H9 (cell line): Measurements from ENCODE around the gene SDF2. TPM values are rescaled to one million over a fixed set of nuclear protein-coding genes. Genes with fewer than 3 reads are reported as not detected.

Experiments used
- DNase-seq: peaks from one replicate; pipeline ENCODE4 v3.0.0-alpha.2; 2017
- H2AFZ ChIP-seq: one replicate; pipeline ENCODE4 v1.6.1; 2013; ENCODE audit warnings: mild to moderate bottlenecking, low read length, control low read depth, moderate library complexity
- H2AK5ac ChIP-seq: 2 replicates; pipeline ENCODE4 v1.6.1; 2013; ENCODE audit warnings: low read length, control low read depth, mixed read lengths; ENCODE audit not compliant: insufficient read length
- H2BK120ac ChIP-seq: one replicate; pipeline ENCODE4 v1.6.1; 2013; ENCODE audit warnings: low read depth, mild to moderate bottlenecking, low read length, control low read depth, inconsistent platforms; ENCODE audit not compliant: poor library complexity, severe bottlenecking
- H2BK12ac ChIP-seq: 2 replicates; pipeline ENCODE4 v1.6.1; 2013; ENCODE audit warnings: low read length, control low read depth, mixed read lengths, low read depth; ENCODE audit not compliant: insufficient read length
- H2BK15ac ChIP-seq: 2 replicates; pipeline ENCODE4 v1.6.1; 2013; ENCODE audit warnings: low read depth, low read length, control low read depth
- H2BK20ac ChIP-seq: one replicate; pipeline ENCODE4 v1.6.1; 2013; ENCODE audit warnings: low read depth, mild to moderate bottlenecking, low read length, control low read depth, inconsistent platforms; ENCODE audit not compliant: poor library complexity, severe bottlenecking
- H2BK5ac ChIP-seq: 2 replicates; pipeline ENCODE4 v1.6.1; 2013; ENCODE audit warnings: low read length, control low read depth, mixed read lengths; ENCODE audit not compliant: insufficient read length
- H3K14ac ChIP-seq: 2 replicates; pipeline ENCODE4 v1.6.1; 2013; ENCODE audit warnings: low read length, control low read depth; ENCODE audit not compliant: insufficient read depth
- H3K18ac ChIP-seq: 2 replicates; pipeline ENCODE4 v1.6.1; 2013; ENCODE audit warnings: low read depth, mild to moderate bottlenecking, mixed read lengths, low read length, control low read depth; ENCODE audit not compliant: insufficient read length
- H3K23ac ChIP-seq: 2 replicates; pipeline ENCODE4 v1.6.1; 2013; ENCODE audit warnings: low read length, control low read depth, mixed read lengths, low read depth; ENCODE audit not compliant: insufficient read length
- H3K23me2 ChIP-seq: 2 replicates; pipeline ENCODE4 v1.6.1; 2013; ENCODE audit warnings: low read depth, mild to moderate bottlenecking, mixed read lengths, low read length, control low read depth; ENCODE audit not compliant: insufficient read length, poor library complexity, severe bottlenecking
- H3K27ac ChIP-seq: 2 replicates; pipeline ENCODE4 v1.5.1; 2013; ENCODE audit warnings: low read length, control low read depth, mixed read lengths, low read depth; ENCODE audit not compliant: insufficient read length
- H3K27me3 ChIP-seq: 2 replicates; pipeline ENCODE4 v1.6.1; 2013; ENCODE audit warnings: low read length, control low read depth, inconsistent platforms; ENCODE audit not compliant: insufficient read depth
- H3K4ac ChIP-seq: 2 replicates; pipeline ENCODE4 v1.6.1; 2013; ENCODE audit warnings: low read depth, mild to moderate bottlenecking, control low read depth, inconsistent platforms, low read length, moderate library complexity
- H3K4me1 ChIP-seq: 2 replicates; pipeline ENCODE4 v1.6.1; 2013; ENCODE audit warnings: low read length, control low read depth, inconsistent platforms; ENCODE audit not compliant: insufficient read depth
- H3K4me2 ChIP-seq: 2 replicates; pipeline ENCODE4 v1.6.1; 2013; ENCODE audit warnings: low read length, control low read depth, mixed read lengths; ENCODE audit not compliant: insufficient read length, insufficient read depth
- H3K56ac ChIP-seq: 2 replicates; pipeline ENCODE4 v1.6.1; 2013; ENCODE audit warnings: low read depth, mild to moderate bottlenecking, mixed read lengths, low read length, control low read depth; ENCODE audit not compliant: insufficient read length
- H3K79me1 ChIP-seq: 2 replicates; pipeline ENCODE4 v1.6.1; 2013; ENCODE audit warnings: low read depth, mild to moderate bottlenecking, moderate library complexity, low read length, control low read depth, inconsistent platforms; ENCODE audit not compliant: insufficient read depth, poor library complexity, severe bottlenecking
- H3K79me2 ChIP-seq: 2 replicates; pipeline ENCODE4 v1.6.1; 2013; ENCODE audit warnings: low read length, control low read depth, inconsistent platforms; ENCODE audit not compliant: insufficient read depth
- H3K9ac ChIP-seq: 2 replicates; pipeline ENCODE4 v1.6.1; 2013; ENCODE audit warnings: low read length, control low read depth, mixed read lengths; ENCODE audit not compliant: insufficient read length; ENCODE audit errors: extremely low read depth
- H3K9me3 ChIP-seq: one replicate; pipeline ENCODE4 v1.6.1; 2013; ENCODE audit warnings: low read depth, low read length, inconsistent platforms; ENCODE audit not compliant: control insufficient read depth
- H3T11ph ChIP-seq: one replicate; pipeline ENCODE4 v1.6.1; 2013; ENCODE audit warnings: mild to moderate bottlenecking, low read length, control low read depth, inconsistent platforms
- H4K20me1 ChIP-seq: one replicate; pipeline ENCODE4 v1.6.1; 2013; ENCODE audit not compliant: control insufficient read depth, insufficient read length, insufficient read depth
- H4K5ac ChIP-seq: 2 replicates; pipeline ENCODE4 v1.6.1; 2013; ENCODE audit warnings: low read depth, mild to moderate bottlenecking, mixed read lengths, low read length, control low read depth; ENCODE audit not compliant: insufficient read length
- H4K8ac ChIP-seq: replicated peaks from 2 replicates; pipeline ENCODE4 v1.6.1; 2013; ENCODE audit warnings: low read length, control low read depth, mixed read lengths, low read depth; ENCODE audit not compliant: insufficient read length
- H4K91ac ChIP-seq: 2 replicates; pipeline ENCODE4 v1.6.1; 2013; ENCODE audit warnings: low read depth, mild to moderate bottlenecking, moderate library complexity, mixed read lengths, low read length, control low read depth; ENCODE audit not compliant: insufficient read length
- H3K27ac Mint-ChIP-seq, 3 experiments: 2 replicates in 2 of 3; 3 replicates in 1 of 3; pipeline ENCODE4 v1.8.0; 2020 to 2021; ENCODE audit warnings: mixed read lengths in 3 of 3, mild to moderate bottlenecking in 1 of 3, moderate library complexity in 1 of 3
- H3K27me3 Mint-ChIP-seq: 2 replicates; pipeline ENCODE4 v1.8.0; 2021; ENCODE audit warnings: low read depth, mild to moderate bottlenecking, moderate library complexity, mixed read lengths
- H3K36me3 Mint-ChIP-seq, 3 experiments: 2 replicates in 2 of 3; 3 replicates in 1 of 3; pipeline ENCODE4 v1.8.0; 2020 to 2021; ENCODE audit warnings: low read depth in 3 of 3, mixed read lengths in 3 of 3; ENCODE audit not compliant: insufficient read depth in 1 of 3
- H3K4me1 Mint-ChIP-seq, 2 experiments: 2 replicates each; pipeline ENCODE4 v1.8.0; 2020; ENCODE audit warnings: mixed read lengths in 2 of 2
- H3K4me3 Mint-ChIP-seq, 2 experiments: 2 replicates in 1 of 2; 3 replicates in 1 of 2; pipeline ENCODE4 v1.8.0; 2020 to 2021; ENCODE audit warnings: mild to moderate bottlenecking in 2 of 2, mixed read lengths in 2 of 2, moderate library complexity in 1 of 2
- H3K9me3 Mint-ChIP-seq, 2 experiments: 2 replicates in 1 of 2; 3 replicates in 1 of 2; pipeline ENCODE4 v1.8.0; 2020; ENCODE audit warnings: mild to moderate bottlenecking in 2 of 2, mixed read lengths in 2 of 2, moderate library complexity in 1 of 2
- CTCF ChIP-seq: fragments of 200-600 bp; sonication (generic); conservative IDR thresholded peaks from 3 replicates; pipeline ENCODE4 v1.8.0; 2021; ENCODE audit warnings: antibody characterized with exemption, mild to moderate bottlenecking
- WGBS: extraction: QIAGEN DNeasy Blood & Tissue Kit; methylation state at CpG from one replicate; pipeline ENCODE4 v1.1.7; 2013; ENCODE audit warnings: missing lambda C conversion rate, low lambda C conversion rate, mixed read lengths; ENCODE audit not compliant: insufficient read length; ENCODE audit errors: extremely low coverage; 5-methylcytosine and 5-hydroxymethylcytosine counted together
- total RNA-seq: library from RNA; stranded (reverse); gene quantifications from 2 replicates; pipeline ENCODE4 v1.2.1, GENCODE V29; 2021

The SDF2 gene
- total RNA-seq, 1 experiment from 2014 or later, result 40.2 TPM

GRCh38 chr17:28667870-28668269, 6.2 kb upstream of the SDF2 start:
- no peak overlapping the region for H2BK12ac ChIP-seq
- Mint-ChIP-seq H3K36me3 (peaks cover 7 to 59% (median 57%) of the 10 kb centered on the region in 3 experiments; a peak in 6 of 7 replicates), H3K9me3 (no peaks in the 10 kb centered on the region), H3K27ac (0 out of 7 replicates have a peak overlapping the region, but pooled peaks of 1 of the 3 experiments have one; percentile 18), H3K27me3 (no peaks in the 10 kb centered on the region), H3K4me3 (no peak overlapping the region), H3K4me1 (peaks cover 7 to 11% of the 10 kb centered on the region in 2 experiments)
- H3K4ac ChIP-seq, result no peak overlapping the region
- TF ChIP-seq CTCF, result no peak
- no peak overlapping the region for H2BK20ac ChIP-seq
- H3K18ac ChIP-seq, result no peak overlapping the region
- H3K27ac ChIP-seq, result no peak overlapping the region
- H3K14ac ChIP-seq, result no peak overlapping the region
- peaks cover 9% of the 10 kb centered on the region for H3K79me1 ChIP-seq
- no peak overlapping the region for H2BK15ac ChIP-seq
- H3K9me3 ChIP-seq, result no peaks in the 10 kb centered on the region
- no peak overlapping the region for H2BK5ac ChIP-seq
- DNase-seq, result no peak
- no peak overlapping the region for H4K8ac ChIP-seq
- H4K5ac ChIP-seq, result no peak overlapping the region
- H3K27me3 ChIP-seq, result no peaks in the 10 kb centered on the region
- peaks cover 16% of the 10 kb centered on the region; the same call in 1 of the 2 replicates for H3K79me2 ChIP-seq
- H4K20me1 ChIP-seq, result no peaks in the 10 kb centered on the region
- H3K23ac ChIP-seq, result no peak overlapping the region
- H3K23me2 ChIP-seq, result no peaks in the 10 kb centered on the region
- no peak overlapping the region for H4K91ac ChIP-seq
- no peak overlapping the region for H3T11ph ChIP-seq
- no peaks in the 10 kb centered on the region for H3K4me1 ChIP-seq
- no peak overlapping the region for H2BK120ac ChIP-seq
- H2AFZ ChIP-seq, result no peak overlapping the region
- WGBS, result no CpG with 5 or more reads among the region's 1 CpG
- no peak overlapping the region for H3K4me2 ChIP-seq
- no peak overlapping the region for H3K56ac ChIP-seq
- H3K9ac ChIP-seq, result no peak overlapping the region
- no peak overlapping the region for H2AK5ac ChIP-seq
